ENCODE measurements around the gene SPG7. TPM values are rescaled to one million over a fixed set of nuclear protein-coding genes. Genes with fewer than 3 reads are reported as not detected.

The SPG7 gene
- total RNA-seq, 1 experiment from 2014 or later = 141 TPM

DNA sequence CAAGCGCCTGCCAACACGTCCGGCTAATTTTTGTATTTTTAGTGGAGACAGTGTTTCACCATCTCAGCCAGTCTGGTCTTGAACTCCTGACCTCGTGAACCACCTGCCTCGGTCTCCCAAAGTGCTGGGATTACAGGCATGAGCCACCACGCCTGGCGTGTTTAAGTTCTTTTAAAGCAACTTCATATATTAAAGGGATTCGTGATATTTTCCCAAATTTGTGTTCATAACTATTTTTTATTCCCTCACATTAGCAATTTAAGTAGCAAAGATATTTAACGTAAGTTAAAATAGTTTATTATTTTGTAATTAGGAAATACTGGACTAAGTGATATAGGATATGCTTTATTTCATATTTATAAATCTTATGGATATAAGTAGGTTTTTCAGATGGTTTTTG, 4.2 kb downstream of the SPG7 start (continued):
- TF ChIP-seq, protein P1, sequence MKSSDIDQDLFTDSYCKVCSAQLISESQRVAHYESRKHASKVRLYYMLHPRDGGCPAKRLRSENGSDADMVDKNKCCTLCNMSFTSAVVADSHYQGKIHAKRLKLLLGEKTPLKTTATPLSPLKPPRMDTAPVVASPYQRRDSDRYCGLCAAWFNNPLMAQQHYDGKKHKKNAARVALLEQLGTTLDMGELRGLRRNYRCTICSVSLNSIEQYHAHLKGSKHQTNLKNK (CRISPR knock-in tag; IDR thresholded peaks at IDR 0.05) = no peak
- TF ChIP-seq, protein P2, sequence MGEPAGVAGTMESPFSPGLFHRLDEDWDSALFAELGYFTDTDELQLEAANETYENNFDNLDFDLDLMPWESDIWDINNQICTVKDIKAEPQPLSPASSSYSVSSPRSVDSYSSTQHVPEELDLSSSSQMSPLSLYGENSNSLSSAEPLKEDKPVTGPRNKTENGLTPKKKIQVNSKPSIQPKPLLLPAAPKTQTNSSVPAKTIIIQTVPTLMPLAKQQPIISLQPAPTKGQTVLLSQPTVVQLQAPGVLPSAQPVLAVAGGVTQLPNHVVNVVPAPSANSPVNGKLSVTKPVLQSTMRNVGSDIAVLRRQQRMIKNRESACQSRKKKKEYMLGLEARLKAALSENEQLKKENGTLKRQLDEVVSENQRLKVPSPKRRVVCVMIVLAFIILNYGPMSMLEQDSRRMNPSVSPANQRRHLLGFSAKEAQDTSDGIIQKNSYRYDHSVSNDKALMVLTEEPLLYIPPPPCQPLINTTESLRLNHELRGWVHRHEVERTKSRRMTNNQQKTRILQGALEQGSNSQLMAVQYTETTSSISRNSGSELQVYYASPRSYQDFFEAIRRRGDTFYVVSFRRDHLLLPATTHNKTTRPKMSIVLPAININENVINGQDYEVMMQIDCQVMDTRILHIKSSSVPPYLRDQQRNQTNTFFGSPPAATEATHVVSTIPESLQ (CRISPR knock-in tag; IDR thresholded peaks at IDR 0.05) = no peak
- no peak for TF ChIP-seq NFATC4 (CRISPR knock-in tag; IDR thresholded peaks at IDR 0.05)
- TF ChIP-seq, protein P3, sequence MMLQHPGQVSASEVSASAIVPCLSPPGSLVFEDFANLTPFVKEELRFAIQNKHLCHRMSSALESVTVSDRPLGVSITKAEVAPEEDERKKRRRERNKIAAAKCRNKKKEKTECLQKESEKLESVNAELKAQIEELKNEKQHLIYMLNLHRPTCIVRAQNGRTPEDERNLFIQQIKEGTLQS (CRISPR knock-in tag; conservative IDR thresholded peaks at IDR 0.05) = no peak
- TF ChIP-seq, protein P4, sequence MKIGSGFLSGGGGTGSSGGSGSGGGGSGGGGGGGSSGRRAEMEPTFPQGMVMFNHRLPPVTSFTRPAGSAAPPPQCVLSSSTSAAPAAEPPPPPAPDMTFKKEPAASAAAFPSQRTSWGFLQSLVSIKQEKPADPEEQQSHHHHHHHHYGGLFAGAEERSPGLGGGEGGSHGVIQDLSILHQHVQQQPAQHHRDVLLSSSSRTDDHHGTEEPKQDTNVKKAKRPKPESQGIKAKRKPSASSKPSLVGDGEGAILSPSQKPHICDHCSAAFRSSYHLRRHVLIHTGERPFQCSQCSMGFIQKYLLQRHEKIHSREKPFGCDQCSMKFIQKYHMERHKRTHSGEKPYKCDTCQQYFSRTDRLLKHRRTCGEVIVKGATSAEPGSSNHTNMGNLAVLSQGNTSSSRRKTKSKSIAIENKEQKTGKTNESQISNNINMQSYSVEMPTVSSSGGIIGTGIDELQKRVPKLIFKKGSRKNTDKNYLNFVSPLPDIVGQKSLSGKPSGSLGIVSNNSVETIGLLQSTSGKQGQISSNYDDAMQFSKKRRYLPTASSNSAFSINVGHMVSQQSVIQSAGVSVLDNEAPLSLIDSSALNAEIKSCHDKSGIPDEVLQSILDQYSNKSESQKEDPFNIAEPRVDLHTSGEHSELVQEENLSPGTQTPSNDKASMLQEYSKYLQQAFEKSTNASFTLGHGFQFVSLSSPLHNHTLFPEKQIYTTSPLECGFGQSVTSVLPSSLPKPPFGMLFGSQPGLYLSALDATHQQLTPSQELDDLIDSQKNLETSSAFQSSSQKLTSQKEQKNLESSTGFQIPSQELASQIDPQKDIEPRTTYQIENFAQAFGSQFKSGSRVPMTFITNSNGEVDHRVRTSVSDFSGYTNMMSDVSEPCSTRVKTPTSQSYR (CRISPR knock-in tag; IDR thresholded peaks at IDR 0.05) = no peak
- TF ChIP-seq MYBL2 (CRISPR knock-in tag; IDR thresholded peaks at IDR 0.05) = no peak
- no peak for TF ChIP-seq JUN (CRISPR knock-in tag; IDR thresholded peaks at IDR 0.05)
- no peak for TF ChIP-seq ZNF317 (CRISPR knock-in tag; IDR thresholded peaks at IDR 0.05; ENCODE audit: borderline replicate concordance, low read depth)
- TF ChIP-seq, protein P5, sequence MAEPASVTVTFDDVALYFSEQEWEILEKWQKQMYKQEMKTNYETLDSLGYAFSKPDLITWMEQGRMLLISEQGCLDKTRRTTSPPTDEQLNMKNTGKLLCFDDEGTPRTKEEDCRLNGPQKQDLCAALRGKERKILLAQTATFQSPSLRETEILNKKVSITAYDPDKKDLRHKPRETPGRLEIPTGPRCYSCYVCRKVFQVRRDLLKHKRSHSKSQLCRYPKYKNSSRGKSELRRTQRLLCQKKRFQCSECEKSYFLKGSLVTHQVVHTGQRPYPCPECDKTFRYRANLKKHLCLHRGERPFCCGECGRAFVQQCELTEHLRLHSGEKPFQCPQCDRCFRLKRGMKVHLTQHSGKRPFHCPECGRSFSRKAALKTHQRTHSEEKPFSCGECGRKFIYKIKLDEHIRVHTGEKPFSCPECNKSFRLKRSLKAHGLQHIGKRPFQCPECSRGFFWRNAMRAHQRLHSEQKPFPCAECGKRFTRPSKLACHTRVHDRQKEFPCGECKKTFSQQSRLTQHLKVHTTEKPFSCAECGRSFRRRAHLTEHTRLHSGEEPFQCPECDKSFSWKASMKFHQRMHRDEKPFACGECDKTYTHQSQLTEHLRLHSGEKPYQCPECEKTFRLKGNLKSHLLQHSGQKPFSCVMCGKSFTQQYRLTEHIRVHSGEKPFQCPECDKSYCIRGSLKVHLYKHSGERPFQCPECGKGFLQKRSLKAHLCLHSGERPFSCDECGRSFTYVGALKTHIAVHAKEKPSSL (CRISPR knock-in tag; conservative IDR thresholded peaks at IDR 0.05) = no peak

DNA sequence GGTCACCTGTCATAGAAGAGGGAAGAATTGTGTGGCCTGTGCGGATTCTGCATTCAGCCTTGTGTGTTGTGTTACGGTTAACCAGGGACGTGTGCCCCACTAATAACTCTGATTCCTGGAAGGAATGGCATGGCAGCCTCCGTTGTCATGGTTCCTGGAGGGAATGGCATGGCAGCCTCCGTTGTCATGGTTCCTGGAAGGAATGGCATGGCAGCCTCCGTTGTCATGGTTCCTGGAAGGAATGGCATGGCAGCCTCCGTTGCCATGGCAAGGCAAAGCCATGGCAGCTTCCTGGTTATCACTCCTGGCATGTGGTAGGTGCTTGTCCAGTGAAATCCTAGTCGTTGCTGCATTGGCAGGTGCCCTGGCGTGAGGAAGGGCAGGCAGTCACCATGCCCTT, 8.9 kb downstream of the SPG7 start:
- TF ChIP-seq GRHL2 (CRISPR knock-in tag; IDR thresholded peaks at IDR 0.05; ENCODE audit: insufficient replicate concordance, severe bottlenecking) (no peak), HMGA2 (CRISPR knock-in tag; IDR thresholded peaks at IDR 0.05) (no peak), MYBL2 (CRISPR knock-in tag; IDR thresholded peaks at IDR 0.05) (no peak)
- H3K27ac Mint-ChIP-seq = no peak overlapping the region
- POLR2A ChIA-PET = no interaction called here
- ATAC-seq (no peak), DNase-seq (ENCODE audit: low spot score) (no peak)
- CTCF ChIA-PET = no interaction called here
- H3K27me3 Mint-ChIP-seq (ENCODE audit: low read depth) = no peaks in the 10 kb centered on the region; the same call in 1 of the 2 replicates
- peaks cover 7% of the 10 kb centered on the region for H3K4me1 Mint-ChIP-seq
- H3K9me3 Mint-ChIP-seq = no peaks in the 10 kb centered on the region
- no peak overlapping the region for H3K4me3 Mint-ChIP-seq
- H3K36me3 Mint-ChIP-seq = peaks cover 60% of the 10 kb centered on the region

DNA sequence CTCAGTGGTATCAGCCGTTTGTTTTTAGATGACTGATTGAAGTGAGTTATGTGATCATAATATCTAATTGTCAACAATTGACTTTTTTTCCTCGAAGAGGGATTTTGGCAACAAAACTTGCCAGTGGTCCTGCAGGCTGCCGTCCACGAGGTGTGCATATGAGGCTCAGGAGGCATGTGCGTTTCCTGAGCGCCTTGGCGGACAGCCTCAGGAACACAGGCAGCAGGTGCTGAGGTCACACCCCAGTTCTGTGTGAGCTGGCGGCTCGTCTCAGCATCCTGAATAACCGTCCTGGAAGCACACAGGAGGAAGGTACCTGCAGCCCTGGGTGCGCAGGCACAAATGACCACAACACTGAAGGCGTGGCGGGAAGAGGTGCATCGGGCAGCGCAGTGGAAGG, 11.7 kb downstream of the SPG7 start:
- Mint-ChIP-seq H3K27me3 (ENCODE audit: low read depth) (no peaks in the 10 kb centered on the region), H3K27ac (no peak overlapping the region), H3K36me3 (peaks cover 63% of the 10 kb centered on the region), H3K4me3 (no peak overlapping the region), H3K9me3 (no peaks in the 10 kb centered on the region), H3K4me1 (peaks cover 11% of the 10 kb centered on the region)
- POLR2A ChIA-PET = no interaction called here
- ATAC-seq (no peak), DNase-seq (ENCODE audit: low spot score) (no peak)
- CTCF ChIA-PET = no interaction called here
- TF ChIP-seq ZNF219 (CRISPR knock-in tag; IDR thresholded peaks at IDR 0.05; ENCODE audit: borderline replicate concordance) (no peak), ZNF396 (CRISPR knock-in tag; IDR thresholded peaks at IDR 0.05; ENCODE audit: borderline replicate concordance) (no peak), ZNF138 (CRISPR knock-in tag; conservative IDR thresholded peaks at IDR 0.05) (no peak), ATF1 (CRISPR knock-in tag; IDR thresholded peaks at IDR 0.05) (no peak), NR1H2 (CRISPR knock-in tag; IDR thresholded peaks at IDR 0.05) (no peak)
- TF ChIP-seq, protein P6, sequence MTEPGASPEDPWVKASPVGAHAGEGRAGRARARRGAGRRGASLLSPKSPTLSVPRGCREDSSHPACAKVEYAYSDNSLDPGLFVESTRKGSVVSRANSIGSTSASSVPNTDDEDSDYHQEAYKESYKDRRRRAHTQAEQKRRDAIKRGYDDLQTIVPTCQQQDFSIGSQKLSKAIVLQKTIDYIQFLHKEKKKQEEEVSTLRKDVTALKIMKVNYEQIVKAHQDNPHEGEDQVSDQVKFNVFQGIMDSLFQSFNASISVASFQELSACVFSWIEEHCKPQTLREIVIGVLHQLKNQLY (CRISPR knock-in tag; IDR thresholded peaks at IDR 0.05) = no peak
- TF ChIP-seq, protein P4 (CRISPR knock-in tag; IDR thresholded peaks at IDR 0.05) = no peak

Data from WTC11 (cell line).